PC-9 (cell line): ENCODE measurements around the gene RBCK1. TPM values are rescaled to one million over a fixed set of nuclear protein-coding genes. Genes with fewer than 3 reads are reported as not detected.

Experiments
- BruUV-seq: library from RNA; stranded (reverse); fragments of 400-500 nt; replicated peaks from 2 replicates; lab custom pipeline; 2021; lab: Mats Ljungman, UMichigan
- CTCF ChIA-PET: fragments of 300-600 bp; sonication (Branson Sonifier 250); formaldehyde crosslinking; loops from one replicate; lab custom pipeline; 2022; ENCODE audit warnings: antibody characterized with exemption; lab: Charles Lee
- POLR2A ChIA-PET: fragments of 300-600 bp; sonication (Branson Sonifier 250); formaldehyde crosslinking; loops from one replicate; lab custom pipeline; 2022; ENCODE audit warnings: antibody characterized with exemption; ENCODE audit not compliant: unreplicated experiment; lab: Charles Lee
- DNase-seq, 2 experiments: peaks; one replicate each; pipeline versions ENCODE4 v3.0.0 to v3.0.0-alpha.2; 2015 to 2022; ENCODE audit warnings: mixed read lengths in 1 of 2
- H2AFZ ChIP-seq: fragments of 200-600 bp; sonication (generic); 2 replicates; pipeline ENCODE4 v1.8.1; 2017; ENCODE audit warnings: antibody characterized with exemption
- H3F3A ChIP-seq: fragments of 200-600 bp; sonication (generic); 2 replicates; pipeline ENCODE4 v1.8.1; 2017; ENCODE audit warnings: antibody characterized with exemption, mild to moderate bottlenecking, low read depth; ENCODE audit not compliant: insufficient read depth
- H3K27ac ChIP-seq: fragments of 200-600 bp; sonication (generic); 2 replicates; pipeline ENCODE4 v1.6.1; 2016; ENCODE audit warnings: mixed run types
- H3K27me3 ChIP-seq: fragments of 200-600 bp; sonication (generic); 2 replicates; pipeline ENCODE4 v1.6.1; 2016; ENCODE audit warnings: low read depth, mixed run types; ENCODE audit not compliant: insufficient read depth
- H3K36me3 ChIP-seq: fragments of 200-600 bp; sonication (generic); 2 replicates; pipeline ENCODE4 v1.6.1; 2016; ENCODE audit warnings: low read depth, mixed run types
- H3K4me1 ChIP-seq: fragments of 200-600 bp; sonication (generic); replicated peaks from 2 replicates; pipeline ENCODE4 v1.6.1; 2016; ENCODE audit warnings: mixed run types; ENCODE audit not compliant: insufficient read depth
- H3K4me2 ChIP-seq: fragments of 200-600 bp; sonication (generic); 2 replicates; pipeline ENCODE4 v1.6.1; 2017; ENCODE audit warnings: mixed run types
- H3K4me3 ChIP-seq: fragments of 200-600 bp; sonication (generic); 2 replicates; pipeline ENCODE4 v1.6.1; 2016; ENCODE audit warnings: mixed run types
- H3K79me2 ChIP-seq: fragments of 200-600 bp; sonication (generic); 2 replicates; pipeline ENCODE4 v1.6.1; 2017; ENCODE audit warnings: low read depth, mixed run types
- H3K9me2 ChIP-seq: fragments of 200-600 bp; sonication (generic); 2 replicates; pipeline ENCODE4 v1.8.1; 2017; ENCODE audit warnings: mild to moderate bottlenecking; ENCODE audit not compliant: insufficient read depth
- H3K9me3 ChIP-seq: fragments of 200-600 bp; sonication (generic); 2 replicates; pipeline ENCODE4 v1.8.1; 2016; ENCODE audit warnings: low read depth; ENCODE audit not compliant: insufficient read depth
- H4K20me1 ChIP-seq: fragments of 200-600 bp; sonication (generic); 2 replicates; pipeline ENCODE4 v1.8.1; 2017; ENCODE audit not compliant: insufficient read depth
- EZH2 ChIP-seq: fragments of 200-600 bp; sonication (generic); IDR thresholded peaks from 2 replicates; pipeline ENCODE4 v1.8.0; 2017; ENCODE audit warnings: antibody characterized with exemption, low read depth
- intact Hi-C: fragments of 100-400 bp; cut with micrococcal nuclease; formaldehyde crosslinking; loops from one replicate; pipeline ENCODE4 v1.10.0; 2022; ENCODE audit not compliant: unreplicated experiment
- total RNA-seq: library from RNA; stranded (reverse); gene quantifications from 2 replicates; pipeline ENCODE4 v1.2.3, GENCODE V29; 2021
- TF ChIP-seq, protein P1 (sequence below): fragments of 200-600 bp; sonication (generic); conservative IDR thresholded peaks from 2 replicates; pipeline ENCODE4 v1.6.1; 2017; ENCODE audit warnings: mixed run types, antibody characterized with exemption, mild to moderate bottlenecking, moderate library complexity

RBCK1 gene
- total RNA-seq, 1 experiment from 2014 or later, result 176 TPM

DNA sequence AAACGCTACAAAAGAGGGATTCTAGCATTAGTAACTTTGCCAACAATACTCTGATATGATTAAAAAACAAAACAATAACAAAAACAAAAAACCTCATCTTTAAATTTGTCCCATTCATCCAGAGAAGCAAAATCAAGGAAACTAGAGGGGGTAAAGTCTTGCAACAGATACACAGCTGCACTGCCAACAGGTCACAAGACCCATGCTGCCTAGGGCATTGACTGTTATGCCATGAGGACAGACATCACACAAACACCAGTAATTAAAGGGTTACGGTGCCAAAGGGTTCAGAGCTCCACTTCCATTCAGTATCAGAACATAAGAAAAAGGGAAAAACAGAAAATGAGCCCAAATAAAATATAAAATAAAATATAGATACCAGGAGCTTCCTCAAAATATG, 52.6 kb downstream of the RBCK1 start:
- BruUV-seq, result no TSS peak
- peaks cover 21% of the 10 kb centered on the region; the same call in 1 of the 2 replicates for H3K4me1 ChIP-seq
- H3K9me2 ChIP-seq, result no peaks in the 10 kb centered on the region
- H3K4me3 ChIP-seq, result peak overlapping the region; percentile 100
- ChIA-PET POLR2A (no interaction called here), CTCF (no interaction called here)
- no peaks in the 10 kb centered on the region for H3K27me3 ChIP-seq
- H2AFZ ChIP-seq, result no peak overlapping the region
- H3K36me3 ChIP-seq, result no peaks in the 10 kb centered on the region
- peaks cover 30% of the 10 kb centered on the region for H4K20me1 ChIP-seq
- no peak for DNase-seq
- no peak overlapping the region for H3K27ac ChIP-seq
- no peaks in the 10 kb centered on the region for H3K9me3 ChIP-seq
- TF ChIP-seq EZH2, result no peak
- TF ChIP-seq, protein P1, sequence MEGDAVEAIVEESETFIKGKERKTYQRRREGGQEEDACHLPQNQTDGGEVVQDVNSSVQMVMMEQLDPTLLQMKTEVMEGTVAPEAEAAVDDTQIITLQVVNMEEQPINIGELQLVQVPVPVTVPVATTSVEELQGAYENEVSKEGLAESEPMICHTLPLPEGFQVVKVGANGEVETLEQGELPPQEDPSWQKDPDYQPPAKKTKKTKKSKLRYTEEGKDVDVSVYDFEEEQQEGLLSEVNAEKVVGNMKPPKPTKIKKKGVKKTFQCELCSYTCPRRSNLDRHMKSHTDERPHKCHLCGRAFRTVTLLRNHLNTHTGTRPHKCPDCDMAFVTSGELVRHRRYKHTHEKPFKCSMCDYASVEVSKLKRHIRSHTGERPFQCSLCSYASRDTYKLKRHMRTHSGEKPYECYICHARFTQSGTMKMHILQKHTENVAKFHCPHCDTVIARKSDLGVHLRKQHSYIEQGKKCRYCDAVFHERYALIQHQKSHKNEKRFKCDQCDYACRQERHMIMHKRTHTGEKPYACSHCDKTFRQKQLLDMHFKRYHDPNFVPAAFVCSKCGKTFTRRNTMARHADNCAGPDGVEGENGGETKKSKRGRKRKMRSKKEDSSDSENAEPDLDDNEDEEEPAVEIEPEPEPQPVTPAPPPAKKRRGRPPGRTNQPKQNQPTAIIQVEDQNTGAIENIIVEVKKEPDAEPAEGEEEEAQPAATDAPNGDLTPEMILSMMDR, result no peak
- H3K4me2 ChIP-seq, result peak overlapping the region; percentile 96
- H3F3A ChIP-seq, result peaks cover 4% of the 10 kb centered on the region
- intact Hi-C loops, result no loop called here
- H3K79me2 ChIP-seq, result peaks cover 60% of the 10 kb centered on the region

DNA sequence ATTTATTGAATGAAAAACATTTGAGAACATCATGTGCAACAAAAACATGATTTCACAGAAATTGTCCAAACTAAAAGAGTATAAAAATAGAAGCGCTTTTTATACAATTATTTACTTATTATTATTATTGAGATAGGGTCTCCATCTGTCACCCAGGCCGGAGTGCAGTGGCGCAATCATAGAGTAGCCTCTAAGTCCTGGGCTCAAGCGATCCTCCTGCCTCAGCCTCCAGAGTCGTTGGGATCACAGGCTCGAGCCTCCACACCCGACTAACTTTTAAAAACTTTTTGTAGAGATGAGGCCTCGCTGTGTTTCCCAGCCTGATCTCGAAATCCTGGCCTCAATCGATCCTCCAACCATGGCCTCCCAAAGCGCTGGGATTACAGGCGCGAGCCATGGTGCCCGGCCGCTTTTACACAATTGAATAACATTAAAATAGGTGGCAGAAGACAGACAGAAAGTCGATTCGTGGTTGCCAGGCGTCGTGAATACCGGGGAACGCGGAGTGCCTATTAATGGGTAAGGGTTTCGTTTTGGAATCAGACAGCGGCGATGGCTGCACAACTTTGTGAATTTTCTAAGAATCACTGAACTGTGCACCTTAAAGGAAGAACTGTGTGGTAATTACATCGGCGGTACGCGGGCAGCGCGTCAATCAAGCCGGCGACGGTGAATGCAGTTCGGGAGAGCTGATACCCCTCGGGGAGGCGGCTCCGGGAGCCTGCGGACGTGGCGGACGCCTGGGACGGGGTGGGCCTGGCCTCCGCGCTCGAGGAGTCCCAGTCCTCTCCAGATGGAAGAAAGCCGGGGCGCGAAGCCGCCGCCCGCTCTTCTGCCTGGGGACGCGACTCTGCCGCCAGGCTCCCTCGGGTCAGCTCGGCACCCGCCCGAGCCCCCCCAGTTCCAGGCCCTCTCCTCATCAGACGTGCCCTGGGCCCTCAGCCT, 53.4 kb downstream of the RBCK1 start:
- no peaks in the 10 kb centered on the region for H3K36me3 ChIP-seq
- TF ChIP-seq, protein P1, result no peak
- no peak for TF ChIP-seq EZH2
- ChIA-PET CTCF (no interaction called here), POLR2A (interaction anchor here (0.6 to 0.7 kb wide), 3 partner anchors 76 to 140 kb away, joined by 3 to 29 read pairs (median 7); no protein-coding TSS in a partner anchor)
- H3K9me3 ChIP-seq, result no peaks in the 10 kb centered on the region
- peak overlapping the region; percentile 82 for H2AFZ ChIP-seq
- H3K79me2 ChIP-seq, result peaks cover 53% of the 10 kb centered on the region
- intact Hi-C loops, result no loop called here
- peaks cover 21% of the 10 kb centered on the region; the same call in 1 of the 2 replicates for H3K4me1 ChIP-seq
- no peaks in the 10 kb centered on the region for H3K27me3 ChIP-seq
- DNase-seq, result peak in 1 of 2 experiments; percentile 46
- BruUV-seq, result TSS peak; percentile 57
- peaks cover 4% of the 10 kb centered on the region for H3F3A ChIP-seq
- H3K4me3 ChIP-seq, result peak overlapping the region; percentile 100
- peak overlapping the region; percentile 35 for H3K27ac ChIP-seq
- no peaks in the 10 kb centered on the region for H3K9me2 ChIP-seq
- H4K20me1 ChIP-seq, result peaks cover 30% of the 10 kb centered on the region
- peak overlapping the region; percentile 96 for H3K4me2 ChIP-seq

DNA sequence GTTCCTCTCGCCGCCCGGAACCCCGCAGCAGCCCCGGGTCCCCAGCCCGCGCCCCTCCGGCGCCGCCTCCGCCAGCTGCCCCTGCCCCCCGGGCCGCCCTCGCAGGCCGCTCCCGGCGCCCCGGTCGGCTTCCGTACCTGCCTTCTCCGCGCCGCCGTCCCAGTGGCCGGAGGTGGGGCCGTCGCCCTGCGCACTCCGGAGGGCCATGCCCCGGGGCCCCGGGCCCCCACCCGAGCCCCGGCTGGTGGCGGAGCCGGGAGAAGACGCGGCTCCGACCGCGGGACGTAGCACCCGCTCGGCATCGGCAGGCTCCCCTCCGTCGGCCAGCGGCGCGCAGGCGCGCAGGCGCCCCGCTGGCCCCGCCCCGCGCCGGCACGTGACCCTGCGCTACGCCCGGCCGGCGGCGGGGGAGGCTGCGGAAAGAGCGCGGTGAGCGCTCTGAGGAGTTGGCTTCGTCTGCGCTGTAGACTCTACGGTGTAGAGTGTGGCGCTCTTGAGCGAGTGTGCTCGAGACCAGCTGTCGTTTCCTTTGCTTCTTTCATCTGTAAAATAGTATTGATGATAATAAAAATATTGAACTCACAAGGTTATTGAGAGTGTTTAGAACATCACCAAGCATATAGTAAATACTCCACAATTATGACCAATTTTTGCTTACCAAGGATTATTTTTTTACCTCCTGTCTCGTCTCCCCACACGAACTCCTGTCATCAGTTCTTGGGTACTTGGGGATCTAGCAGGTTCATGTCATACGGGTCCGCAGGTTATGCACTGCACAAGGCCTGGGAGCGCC, 54.3 kb downstream of the RBCK1 start, which contains the start of gene TBC1D20:
TSS of gene TBC1D20 (minus strand) at position 335 of the 793 bp plus-strand sequence. CDS start at position 207, 128 bp downstream.
- ChIA-PET CTCF (no interaction called here), POLR2A (interaction anchor here (0.6 to 0.7 kb wide), 3 partner anchors 77 to 140 kb away, joined by 3 to 29 read pairs (median 7); no protein-coding TSS in a partner anchor)
- peak; percentile 63 to 83 for DNase-seq
- Histone ChIP-seq H3K36me3 (no peaks in the 10 kb centered on the region), H4K20me1 (peaks cover 30% of the 10 kb centered on the region), H2AFZ (peak within 1 kb of the TSS; percentile 82), H3K4me2 (peak within 1 kb of the TSS; percentile 96), H3K9me3 (no peaks in the 10 kb centered on the region), H3K4me3 (peak within 1 kb of the TSS; percentile 100), H3K27ac (peak within 1 kb of the TSS; percentile 35), H3F3A (peaks cover 4% of the 10 kb centered on the region), H3K9me2 (no peaks in the 10 kb centered on the region), H3K79me2 (peaks cover 46% of the 10 kb centered on the region), H3K4me1 (peaks cover 21% of the 10 kb centered on the region; the same call in 1 of the 2 replicates), H3K27me3 (peaks cover 4% of the 10 kb centered on the region; the same call in 1 of the 2 replicates)
- BruUV-seq, result no TSS peak
- TF ChIP-seq EZH2, result no peak
- TF ChIP-seq, protein P1, result no peak
- intact Hi-C loops, result no loop called here
